IMR-90 (cell line): ENCODE results near the gene TMEM54.

Source experiments
- BHLHE40 ChIP-seq: fragments of 150-350 bp; IDR thresholded peaks from 2 replicates; pipeline ENCODE4 v1.6.1; 2016; ENCODE audit warnings: mild to moderate bottlenecking, low read depth, low read length
- CHD1 ChIP-seq: IDR thresholded peaks from 2 replicates; pipeline ENCODE4 v1.6.1; 2012; ENCODE audit warnings: low read depth, low read length, improper control_type of control experiment
- ELK1 ChIP-seq: fragments of 150-350 bp; IDR thresholded peaks from 2 replicates; pipeline ENCODE4 v1.6.1; 2016; ENCODE audit warnings: low read depth, mild to moderate bottlenecking, low read length, moderate library complexity, borderline replicate concordance
- FOS ChIP-seq: fragments of 150-350 bp; IDR thresholded peaks from 2 replicates; pipeline ENCODE4 v1.6.1; 2016; ENCODE audit warnings: low read depth, low read length
- MAZ ChIP-seq: IDR thresholded peaks from 2 replicates; pipeline ENCODE4 v1.6.1; 2012; ENCODE audit warnings: low read depth, mild to moderate bottlenecking, low read length, improper control_type of control experiment, moderate library complexity, borderline replicate concordance
- MXI1 ChIP-seq: IDR thresholded peaks from 2 replicates; pipeline ENCODE4 v1.6.1; 2012; ENCODE audit warnings: low read depth, mild to moderate bottlenecking, low read length, moderate library complexity, borderline replicate concordance
- NFE2L2 ChIP-seq: fragments of 150-350 bp; IDR thresholded peaks from 2 replicates; pipeline ENCODE4 v1.6.1; 2016; ENCODE audit warnings: low read depth, mild to moderate bottlenecking, low read length
- POLR2A ChIP-seq: IDR thresholded peaks from 2 replicates; pipeline ENCODE4 v1.6.1; 2012; ENCODE audit warnings: mild to moderate bottlenecking, low read depth, low read length
- RAD21 ChIP-seq: IDR thresholded peaks from 2 replicates; pipeline ENCODE4 v1.6.1; 2012; ENCODE audit warnings: low read length, improper control_type of control experiment
- RCOR1 ChIP-seq: IDR thresholded peaks from 2 replicates; pipeline ENCODE4 v1.6.1; 2012; ENCODE audit warnings: mild to moderate bottlenecking, low read length, improper control_type of control experiment; ENCODE audit not compliant: insufficient replicate concordance
- RFX5 ChIP-seq: IDR thresholded peaks from 2 replicates; pipeline ENCODE4 v1.8.0; 2012; ENCODE audit warnings: low read depth, mild to moderate bottlenecking, low read length, moderate library complexity
- SMC3 ChIP-seq: fragments of 150-350 bp; IDR thresholded peaks from 2 replicates; pipeline ENCODE4 v1.6.1; 2016; ENCODE audit warnings: low read depth, mild to moderate bottlenecking, antibody characterized with exemption, low read length, moderate library complexity
- USF2 ChIP-seq: fragments of 150-350 bp; IDR thresholded peaks from 2 replicates; pipeline ENCODE4 v1.6.1; 2017; ENCODE audit warnings: mild to moderate bottlenecking, antibody characterized with exemption, low read length, low read depth
- TF ChIP-seq, protein P1 (sequence below): conservative IDR thresholded peaks from 2 replicates; pipeline ENCODE4 v1.5.1; 2012; ENCODE audit warnings: mild to moderate bottlenecking, low read depth, low read length, improper control_type of control experiment

DNA sequence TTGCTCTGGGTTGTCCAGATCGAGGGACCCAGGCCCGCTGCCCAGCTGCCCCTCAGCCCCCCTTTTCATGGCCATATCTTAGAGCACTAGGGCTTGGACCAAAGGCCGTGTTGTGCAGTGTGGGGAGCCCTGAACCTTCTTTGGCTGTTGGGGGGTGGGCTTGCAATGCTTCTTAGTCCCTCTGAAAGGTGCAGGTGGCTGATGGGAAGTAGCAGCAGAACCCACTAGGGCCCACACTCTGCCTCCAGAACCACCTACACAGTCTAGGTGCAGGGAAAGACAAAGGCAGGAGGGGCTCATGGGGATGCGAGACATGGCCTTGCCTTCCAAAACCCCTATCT lies 17.2 kb downstream of the TMEM54 start:
- TF ChIP-seq, protein P1, sequence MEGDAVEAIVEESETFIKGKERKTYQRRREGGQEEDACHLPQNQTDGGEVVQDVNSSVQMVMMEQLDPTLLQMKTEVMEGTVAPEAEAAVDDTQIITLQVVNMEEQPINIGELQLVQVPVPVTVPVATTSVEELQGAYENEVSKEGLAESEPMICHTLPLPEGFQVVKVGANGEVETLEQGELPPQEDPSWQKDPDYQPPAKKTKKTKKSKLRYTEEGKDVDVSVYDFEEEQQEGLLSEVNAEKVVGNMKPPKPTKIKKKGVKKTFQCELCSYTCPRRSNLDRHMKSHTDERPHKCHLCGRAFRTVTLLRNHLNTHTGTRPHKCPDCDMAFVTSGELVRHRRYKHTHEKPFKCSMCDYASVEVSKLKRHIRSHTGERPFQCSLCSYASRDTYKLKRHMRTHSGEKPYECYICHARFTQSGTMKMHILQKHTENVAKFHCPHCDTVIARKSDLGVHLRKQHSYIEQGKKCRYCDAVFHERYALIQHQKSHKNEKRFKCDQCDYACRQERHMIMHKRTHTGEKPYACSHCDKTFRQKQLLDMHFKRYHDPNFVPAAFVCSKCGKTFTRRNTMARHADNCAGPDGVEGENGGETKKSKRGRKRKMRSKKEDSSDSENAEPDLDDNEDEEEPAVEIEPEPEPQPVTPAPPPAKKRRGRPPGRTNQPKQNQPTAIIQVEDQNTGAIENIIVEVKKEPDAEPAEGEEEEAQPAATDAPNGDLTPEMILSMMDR, result no peak
- TF ChIP-seq ELK1 (no peak), RFX5 (no peak), RCOR1 (no peak), FOS (no peak), USF2 (no peak), POLR2A (no peak), CHD1 (no peak), SMC3 (no peak), NFE2L2 (no peak), RAD21 (no peak), MAZ (no peak), BHLHE40 (no peak), MXI1 (no peak)
